Measurements from ENCODE around the gene TP53BP2.

GRCh38 chr1:223747838-223748335, 97.9 kb downstream of the TP53BP2 start:
- no peak for TF ChIP-seq CTCF (IDR thresholded peaks at IDR 0.05)
- TF ChIP-seq POLR2A (IDR thresholded peaks at IDR 0.05) = no peak

Measured in uterus (tissue), 2 donors.